ENCODE measurements around the gene ITIH4. TPM values are rescaled to one million over a fixed set of nuclear protein-coding genes. Genes with fewer than 3 reads are reported as not detected.
A peak's percentile ranks its signal among the peaks of the same experiment; 100 is the strongest.

ITIH4 gene
- total and polyA plus RNA-seq, 9 of the 15 experiments (the other 6 are each of a cell fraction or from before 2014, with no cell fraction given) = 0.09 to 0.62 (median 0.20) TPM; not detected in 6

GRCh38 chr3:52839892-52840545 is 9.5 kb upstream of the ITIH4 start:
- Histone ChIP-seq H3K36me3 (ENCODE audit: control insufficient read depth, insufficient read depth, low read length) (no peaks in the 10 kb centered on the region), H3K27ac (ENCODE audit: extremely low read depth, low read depth, low read length) (no peak overlapping the region), H3K9ac (ENCODE audit: insufficient read depth in 1 of 2, low read depth in 2 of 2, low read length in 2 of 2) (no peak overlapping the region), H2AFZ (ENCODE audit: low read depth, low read length) (no peak overlapping the region), H3K4me2 (ENCODE audit: insufficient read depth, low read length) (no peak overlapping the region), H3K79me2 (ENCODE audit: control insufficient read depth, insufficient read depth, low read length) (no peaks in the 10 kb centered on the region), H4K20me1 (replicated peaks; ENCODE audit: control insufficient read depth, insufficient read depth, low read length) (no peaks in the 10 kb centered on the region), H3K4me3 (no peak overlapping the region), H3K9me3 (replicated peaks; ENCODE audit: control insufficient read depth, insufficient read depth, low read depth, low read length) (no peaks in the 10 kb centered on the region), H3K9me1 (ENCODE audit: control insufficient read depth, insufficient read depth, low read length) (no peaks in the 10 kb centered on the region), H3K27me3 (ENCODE audit: control insufficient read depth in 2 of 2, insufficient read depth in 2 of 2, low read length in 2 of 2) (no peaks in the 10 kb centered on the region), H3K4me1 (replicated peaks in 1 of 2; ENCODE audit: control insufficient read depth in 2 of 2, insufficient read depth in 2 of 2, low read length in 2 of 2) (no peaks in the 10 kb centered on the region)
- ATAC-seq = no peak
- FAIRE-seq = no peak
- WGBS (ENCODE audit: insufficient coverage, low coverage, missing lambda C conversion rate) = 42% methylated on average over 14 of the region's 23 CpGs
- no TSS peak for BruUV-seq (replicated peaks)
- intact Hi-C loops (cut with micrococcal nuclease) = no loop called here
- in situ Hi-C loops (cut with MboI) = loop anchor here (10.0 kb wide), 1 partner anchor 235 kb away; no protein-coding TSS in a partner anchor
- ChIA-PET POLR2A (interaction anchor here (0.6 to 1.0 kb wide), 2 partner anchors 8 to 143 kb away, joined by 3 to 4 read pairs; no protein-coding TSS in a partner anchor), CTCF (ENCODE audit: low intra/inter-chr PET ratio) (no interaction called here)
- TF ChIP-seq ZBTB33 (CRISPR knock-in tag; IDR thresholded peaks at IDR 0.05) = 0 out of 2 replicates have a peak, but pooled peaks have one; percentile 28
- TF ChIP-seq, protein P1, sequence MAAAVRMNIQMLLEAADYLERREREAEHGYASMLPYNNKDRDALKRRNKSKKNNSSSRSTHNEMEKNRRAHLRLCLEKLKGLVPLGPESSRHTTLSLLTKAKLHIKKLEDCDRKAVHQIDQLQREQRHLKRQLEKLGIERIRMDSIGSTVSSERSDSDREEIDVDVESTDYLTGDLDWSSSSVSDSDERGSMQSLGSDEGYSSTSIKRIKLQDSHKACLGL (CRISPR knock-in tag; IDR thresholded peaks at IDR 0.05; ENCODE audit: borderline replicate concordance, poor library complexity, severe bottlenecking) = no peak
- DNase-seq (ENCODE audit: extremely low read depth in 1 of 4, low spot score in 3 of 4) = no peak

Data from K562 (cell line).